ENCODE data around the gene TMEM151B. TPM values are rescaled to one million over a fixed set of nuclear protein-coding genes. Genes with fewer than 3 reads are reported as not detected.

Gene TMEM151B
- total and polyA plus RNA-seq, 2 of the 4 experiments (the other 2 are of a cell fraction), result not detected

DNA sequence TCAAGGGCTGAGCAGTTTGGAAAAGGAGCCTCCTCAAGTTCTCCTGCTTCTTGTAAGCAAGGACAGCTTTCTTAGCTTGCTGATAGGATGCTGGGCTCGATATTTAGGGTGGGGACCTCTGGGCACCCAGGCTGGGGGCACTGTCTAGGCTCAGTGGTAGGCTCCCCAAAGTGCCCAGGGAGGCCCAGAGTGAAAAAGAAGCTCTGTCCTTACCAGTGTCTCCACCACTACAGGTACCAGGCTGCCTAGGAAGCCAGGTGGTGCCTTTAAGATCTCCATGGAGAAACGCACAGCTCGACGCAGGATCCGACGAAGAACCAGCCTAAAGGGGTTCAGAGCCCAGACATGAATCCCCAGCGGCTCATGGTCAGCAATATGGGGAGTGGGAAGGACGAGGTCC is 36.5 kb downstream of the TMEM151B start:
- ChIA-PET POLR2A (ENCODE audit: unreplicated experiment) (no interaction called here), CTCF (no interaction called here)
- Histone ChIP-seq H3K9me3 (ENCODE audit: control insufficient read depth, insufficient read depth, low read length) (no peaks in the 10 kb centered on the region), H3K23ac (ENCODE audit: low read depth, low read length) (no peak overlapping the region), H3K27ac (ENCODE audit: insufficient read depth, low read length) (no peak overlapping the region), H3K56ac (ENCODE audit: extremely low read depth, insufficient read depth, low read length) (no peak overlapping the region), H3K4me3 (ENCODE audit: insufficient read depth, low read depth, low read length) (no peak overlapping the region), H4K5ac (ENCODE audit: low read depth, low read length) (no peak overlapping the region), H4K20me1 (ENCODE audit: insufficient read depth, low read length) (no peaks in the 10 kb centered on the region), H3K4me1 (ENCODE audit: control insufficient read depth, insufficient read depth, low read length) (peaks cover 3% of the 10 kb centered on the region), H4K8ac (ENCODE audit: low read depth in 2 of 2, low read length in 2 of 2) (no peak overlapping the region), H2BK120ac (ENCODE audit: low read depth, low read length) (no peak overlapping the region), H2AK5ac (ENCODE audit: low read depth, low read length) (no peak overlapping the region), H4K91ac (ENCODE audit: insufficient read depth, low read depth, low read length) (no peak overlapping the region), H3K4ac (ENCODE audit: low read depth, low read length) (no peak overlapping the region), H2BK5ac (ENCODE audit: low read depth, low read length, poor library complexity, severe bottlenecking) (no peak overlapping the region), H3K27me3 (ENCODE audit: control insufficient read depth, insufficient read depth, low read length) (no peaks in the 10 kb centered on the region), H2BK20ac (ENCODE audit: low read depth, low read length) (no peak overlapping the region), H3K14ac (replicated peaks; ENCODE audit: low read depth, low read length) (no peak overlapping the region), H3K4me2 (ENCODE audit: low read depth, low read length) (no peak overlapping the region), H2BK15ac (ENCODE audit: low read depth, low read length) (no peak overlapping the region), H3K9ac (ENCODE audit: low read depth, low read length) (no peak overlapping the region), H3K79me1 (ENCODE audit: low read depth in 1 of 2, low read length in 2 of 2) (peaks cover 11% of the 10 kb centered on the region in 2 experiments), H3K9me1 (ENCODE audit: insufficient read depth, low read length) (peaks cover 3% of the 10 kb centered on the region), H2AFZ (replicated peaks; ENCODE audit: low read length, poor library complexity) (no peak overlapping the region), H3K18ac (ENCODE audit: low read depth, low read length) (no peak overlapping the region), H3K36me3 (ENCODE audit: control insufficient read depth, insufficient read depth, low read length) (peaks cover 74% of the 10 kb centered on the region), H2AK9ac (replicated peaks; ENCODE audit: low read depth, low read length, poor library complexity) (no peak overlapping the region)
- no peak for TF ChIP-seq MXI1 (IDR thresholded peaks at IDR 0.05; ENCODE audit: borderline replicate concordance, low read depth, low read length)
- TF ChIP-seq SMC3 (IDR thresholded peaks at IDR 0.05; ENCODE audit: low read depth, low read length), result no peak
- TF ChIP-seq, protein P1, sequence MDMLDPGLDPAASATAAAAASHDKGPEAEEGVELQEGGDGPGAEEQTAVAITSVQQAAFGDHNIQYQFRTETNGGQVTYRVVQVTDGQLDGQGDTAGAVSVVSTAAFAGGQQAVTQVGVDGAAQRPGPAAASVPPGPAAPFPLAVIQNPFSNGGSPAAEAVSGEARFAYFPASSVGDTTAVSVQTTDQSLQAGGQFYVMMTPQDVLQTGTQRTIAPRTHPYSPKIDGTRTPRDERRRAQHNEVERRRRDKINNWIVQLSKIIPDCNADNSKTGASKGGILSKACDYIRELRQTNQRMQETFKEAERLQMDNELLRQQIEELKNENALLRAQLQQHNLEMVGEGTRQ (IDR thresholded peaks at IDR 0.05; ENCODE audit: low read depth, low read length), result no peak
- TF ChIP-seq CEBPB (IDR thresholded peaks at IDR 0.05; ENCODE audit: low read depth, low read length), result no peak
- no peak for TF ChIP-seq BHLHE40 (IDR thresholded peaks at IDR 0.05; ENCODE audit: low read depth, low read length)
- TF ChIP-seq CHD1 (IDR thresholded peaks at IDR 0.05; ENCODE audit: low read depth, low read length), result no peak
- TF ChIP-seq, protein P2, sequence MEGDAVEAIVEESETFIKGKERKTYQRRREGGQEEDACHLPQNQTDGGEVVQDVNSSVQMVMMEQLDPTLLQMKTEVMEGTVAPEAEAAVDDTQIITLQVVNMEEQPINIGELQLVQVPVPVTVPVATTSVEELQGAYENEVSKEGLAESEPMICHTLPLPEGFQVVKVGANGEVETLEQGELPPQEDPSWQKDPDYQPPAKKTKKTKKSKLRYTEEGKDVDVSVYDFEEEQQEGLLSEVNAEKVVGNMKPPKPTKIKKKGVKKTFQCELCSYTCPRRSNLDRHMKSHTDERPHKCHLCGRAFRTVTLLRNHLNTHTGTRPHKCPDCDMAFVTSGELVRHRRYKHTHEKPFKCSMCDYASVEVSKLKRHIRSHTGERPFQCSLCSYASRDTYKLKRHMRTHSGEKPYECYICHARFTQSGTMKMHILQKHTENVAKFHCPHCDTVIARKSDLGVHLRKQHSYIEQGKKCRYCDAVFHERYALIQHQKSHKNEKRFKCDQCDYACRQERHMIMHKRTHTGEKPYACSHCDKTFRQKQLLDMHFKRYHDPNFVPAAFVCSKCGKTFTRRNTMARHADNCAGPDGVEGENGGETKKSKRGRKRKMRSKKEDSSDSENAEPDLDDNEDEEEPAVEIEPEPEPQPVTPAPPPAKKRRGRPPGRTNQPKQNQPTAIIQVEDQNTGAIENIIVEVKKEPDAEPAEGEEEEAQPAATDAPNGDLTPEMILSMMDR (conservative IDR thresholded peaks at IDR 0.05; ENCODE audit: low read depth, low read length), result no peak
- TF ChIP-seq RFX5 (IDR thresholded peaks at IDR 0.05; ENCODE audit: low read depth, low read length), result no peak
- TF ChIP-seq POLR2A (IDR thresholded peaks at IDR 0.05; ENCODE audit: low read depth, low read length), result no peak
- DNase-seq (no peak), ATAC-seq (ENCODE audit: low read depth) (no peak)
- dilution Hi-C loops (cut with HindIII; ENCODE audit: low sequenced_read_pairs, unreplicated experiment), result no loop called here
- no TSS peak for BruUV-seq (replicated peaks)
- WGBS, 2 experiments (ENCODE audit: extremely low coverage in 2 of 2, insufficient read length in 1 of 2), result no CpG with 5 or more reads among the region's 8 CpGs
- intact Hi-C loops (cut with micrococcal nuclease), result no loop called here
- in situ Hi-C loops (cut with MboI; ENCODE audit: low sequenced_read_pairs), result no loop called here
